ENCODE data around the gene IL17RA.
"Not testable (repeated sequence)": the region's sequence is repeated elsewhere in the genome, so short reads cannot be mapped to it uniquely, and the experiment has no call there.

IL17RA gene

GRCh38 chr22:17130199-17130598, 45.4 kb downstream of the IL17RA start:
- no peak for DNase-seq

- no peak for DNase-seq
Measured at GRCh38 chr22:17131686-17132085, 46.9 kb downstream of the IL17RA start.

GRCh38 chr22:17132112-17132511, 47.3 kb downstream of the IL17RA start:
- no peak for DNase-seq

GRCh38 chr22:17133137-17133536, 48.3 kb downstream of the IL17RA start:
- DNase-seq = no peak

- no peak for DNase-seq
Measured at GRCh38 chr22:17135153-17135760, 50.5 kb downstream of the IL17RA start.

GRCh38 chr22:17137170-17137569, 52.4 kb downstream of the IL17RA start:
- DNase-seq = no peak

- no peak for DNase-seq
Measured at GRCh38 chr22:17137861-17138425, 53.1 kb downstream of the IL17RA start.

- DNase-seq = no peak
Measured at GRCh38 chr22:17138513-17138912, 53.7 kb downstream of the IL17RA start.

GRCh38 chr22:17140022-17140421, 55.2 kb downstream of the IL17RA start:
- no peak for DNase-seq

GRCh38 chr22:17140826-17141766, 56.3 kb downstream of the IL17RA start:
- no peak for DNase-seq

- no peak for DNase-seq
Measured at GRCh38 chr22:17143101-17143500, 58.3 kb downstream of the IL17RA start.

GRCh38 chr22:17143826-17144225, 59.0 kb downstream of the IL17RA start:
- no peak for DNase-seq

GRCh38 chr22:17145021-17145680, 60.4 kb downstream of the IL17RA start:
- DNase-seq = no peak

- not testable (repeated sequence) for DNase-seq
Measured at GRCh38 chr22:17147458-17147857, 62.7 kb downstream of the IL17RA start.

GRCh38 chr22:17149076-17149815, 64.4 kb downstream of the IL17RA start:
- DNase-seq = no peak

GRCh38 chr22:17152340-17152739, 67.5 kb downstream of the IL17RA start:
- no peak for DNase-seq

GRCh38 chr22:17152971-17153370, 68.2 kb downstream of the IL17RA start:
- no peak for DNase-seq

- DNase-seq = no peak
Measured at GRCh38 chr22:17155941-17156340, 71.1 kb downstream of the IL17RA start.

- DNase-seq = no peak
Measured at GRCh38 chr22:17157714-17158113, 72.9 kb downstream of the IL17RA start.

- peak in 1 of 2 donors; percentile 21 for DNase-seq
Measured at GRCh38 chr22:17158176-17158567, 73.4 kb downstream of the IL17RA start.

GRCh38 chr22:17158568-17159503, 74.0 kb downstream of the IL17RA start, which contains the start of gene HDHD5:
TSS of gene HDHD5 (minus strand) at chr22:17159277. CDS start at chr22:17159251, 26 bp downstream.
- peak; percentile 81 to 89 for DNase-seq
